Central memory CD4-positive, alpha-beta T cell (primary cell): Measurements from ENCODE around the gene KRT75.
"Not testable (repeated sequence)": the region's sequence is repeated elsewhere in the genome, so short reads cannot be mapped to it uniquely, and the experiment has no call there.

Experiments used
- DNase-seq: peaks from one replicate; pipeline ENCODE4 v3.0.0; 2022

Gene KRT75

GRCh38 chr12:52415870-52416750 lies 18.1 kb downstream of the KRT75 start:
- no peak for DNase-seq

GRCh38 chr12:52414936-52415335 lies 19.2 kb downstream of the KRT75 start:
- DNase-seq = no peak

GRCh38 chr12:52413782-52414345 lies 20.3 kb downstream of the KRT75 start:
- no peak for DNase-seq

- no peak for DNase-seq
These were observed 21.0 kb downstream of the KRT75 start for GRCh38 chr12:52413202-52413601.

GRCh38 chr12:52411815-52412214 lies 22.4 kb downstream of the KRT75 start:
- DNase-seq = no peak

- not testable (repeated sequence) for DNase-seq
These were observed 23.5 kb downstream of the KRT75 start for GRCh38 chr12:52410589-52411248.

- DNase-seq = no peak
These were observed 26.3 kb downstream of the KRT75 start for GRCh38 chr12:52407918-52408317.

- DNase-seq = no peak
These were observed 28.2 kb downstream of the KRT75 start, which contains the start of gene KRT82 for GRCh38 chr12:52405922-52406385. KRT82 (minus strand) TSS chr12:52406335; CDS start chr12:52406277, 58 bp downstream.

GRCh38 chr12:52404951-52405350 lies 29.2 kb downstream of the KRT75 start:
- DNase-seq = no peak

GRCh38 chr12:52403561-52403960 lies 30.6 kb downstream of the KRT75 start:
- DNase-seq = no peak

- DNase-seq = no peak
These were observed 31.2 kb downstream of the KRT75 start for GRCh38 chr12:52402873-52403540.

GRCh38 chr12:52402377-52402776 lies 31.8 kb downstream of the KRT75 start:
- DNase-seq = no peak

GRCh38 chr12:52401926-52402325 lies 32.2 kb downstream of the KRT75 start:
- DNase-seq = no peak

GRCh38 chr12:52401526-52401925 lies 32.6 kb downstream of the KRT75 start:
- DNase-seq = no peak

- DNase-seq = no peak
These were observed 33.3 kb downstream of the KRT75 start for GRCh38 chr12:52400906-52401305.

GRCh38 chr12:52399756-52400155 lies 34.4 kb downstream of the KRT75 start:
- DNase-seq = no peak

- no peak for DNase-seq
These were observed 36.0 kb downstream of the KRT75 start for GRCh38 chr12:52398176-52398575.

- DNase-seq = no peak
These were observed 37.5 kb downstream of the KRT75 start for GRCh38 chr12:52396656-52397055.

GRCh38 chr12:52395761-52396434 lies 38.3 kb downstream of the KRT75 start:
- no peak for DNase-seq

- DNase-seq = no peak
These were observed 39.2 kb downstream of the KRT75 start for GRCh38 chr12:52394836-52395405.

GRCh38 chr12:52392465-52393007 lies 41.6 kb downstream of the KRT75 start:
- no peak for DNase-seq

GRCh38 chr12:52391618-52392002 lies 42.6 kb downstream of the KRT75 start:
- no peak for DNase-seq
